Measurements from ENCODE around the gene CMTM4. TPM values are rescaled to one million over a fixed set of nuclear protein-coding genes. Genes with fewer than 3 reads are reported as not detected.

Gene CMTM4
- total RNA-seq, 1 donor from 2014 or later = 11.3 TPM

DNA sequence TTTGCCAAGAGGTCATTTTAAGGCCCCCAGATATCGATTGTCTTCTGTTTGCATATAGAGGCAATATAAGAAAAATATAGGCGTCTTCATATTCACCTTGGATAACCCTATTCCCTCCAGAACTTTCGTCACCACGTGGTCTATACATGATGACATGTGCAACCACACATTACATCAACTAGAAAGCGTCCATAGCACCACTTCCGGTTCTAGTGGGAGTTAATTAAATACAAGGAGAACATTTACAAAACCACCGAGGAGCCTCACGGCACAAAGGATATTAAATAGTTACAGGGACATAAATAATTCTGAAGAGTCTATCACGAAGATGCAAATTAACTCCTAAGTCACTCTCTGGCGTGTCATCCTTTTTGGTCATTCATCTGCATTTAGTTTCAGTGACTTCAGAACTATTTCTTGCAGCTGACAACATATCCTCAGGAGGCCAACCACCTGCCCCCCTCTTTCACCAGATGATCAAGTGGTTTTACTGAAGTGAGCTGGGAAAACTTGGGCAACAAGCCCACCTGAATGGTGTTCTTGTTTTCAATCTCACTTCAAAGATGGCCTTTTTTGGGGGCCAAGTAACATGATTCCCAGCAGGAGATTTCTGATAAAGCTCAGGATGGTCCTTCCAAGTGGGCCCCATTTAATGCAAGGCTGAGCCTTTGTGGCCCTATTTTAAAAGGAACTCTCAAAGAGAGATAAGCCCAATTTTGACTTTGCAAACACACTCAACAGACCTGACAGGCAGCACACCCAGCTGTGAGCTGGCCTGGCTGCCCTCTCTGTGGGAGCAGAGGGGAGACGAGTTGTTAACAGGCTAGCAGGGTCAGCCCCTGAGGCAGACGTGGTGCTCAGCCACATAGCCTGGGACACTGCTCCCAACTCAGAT, 76.8 kb downstream of the CMTM4 start:
- intact Hi-C loops (cut with micrococcal nuclease) = no loop called here
- Histone ChIP-seq H3K9me3 (replicated peaks) (no peaks in the 10 kb centered on the region), H3K4me1 (peaks cover 30% of the 10 kb centered on the region), H3K27me3 (ENCODE audit: low read depth) (no peaks in the 10 kb centered on the region), H3K27ac (replicated peaks) (no peak overlapping the region), H3K36me3 (peaks cover 11% of the 10 kb centered on the region), H3K4me3 (no peak overlapping the region)
- no peak for DNase-seq
- TF ChIP-seq, protein P1, sequence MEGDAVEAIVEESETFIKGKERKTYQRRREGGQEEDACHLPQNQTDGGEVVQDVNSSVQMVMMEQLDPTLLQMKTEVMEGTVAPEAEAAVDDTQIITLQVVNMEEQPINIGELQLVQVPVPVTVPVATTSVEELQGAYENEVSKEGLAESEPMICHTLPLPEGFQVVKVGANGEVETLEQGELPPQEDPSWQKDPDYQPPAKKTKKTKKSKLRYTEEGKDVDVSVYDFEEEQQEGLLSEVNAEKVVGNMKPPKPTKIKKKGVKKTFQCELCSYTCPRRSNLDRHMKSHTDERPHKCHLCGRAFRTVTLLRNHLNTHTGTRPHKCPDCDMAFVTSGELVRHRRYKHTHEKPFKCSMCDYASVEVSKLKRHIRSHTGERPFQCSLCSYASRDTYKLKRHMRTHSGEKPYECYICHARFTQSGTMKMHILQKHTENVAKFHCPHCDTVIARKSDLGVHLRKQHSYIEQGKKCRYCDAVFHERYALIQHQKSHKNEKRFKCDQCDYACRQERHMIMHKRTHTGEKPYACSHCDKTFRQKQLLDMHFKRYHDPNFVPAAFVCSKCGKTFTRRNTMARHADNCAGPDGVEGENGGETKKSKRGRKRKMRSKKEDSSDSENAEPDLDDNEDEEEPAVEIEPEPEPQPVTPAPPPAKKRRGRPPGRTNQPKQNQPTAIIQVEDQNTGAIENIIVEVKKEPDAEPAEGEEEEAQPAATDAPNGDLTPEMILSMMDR (IDR thresholded peaks at IDR 0.05; ENCODE audit: borderline replicate concordance) = no peak

DNA sequence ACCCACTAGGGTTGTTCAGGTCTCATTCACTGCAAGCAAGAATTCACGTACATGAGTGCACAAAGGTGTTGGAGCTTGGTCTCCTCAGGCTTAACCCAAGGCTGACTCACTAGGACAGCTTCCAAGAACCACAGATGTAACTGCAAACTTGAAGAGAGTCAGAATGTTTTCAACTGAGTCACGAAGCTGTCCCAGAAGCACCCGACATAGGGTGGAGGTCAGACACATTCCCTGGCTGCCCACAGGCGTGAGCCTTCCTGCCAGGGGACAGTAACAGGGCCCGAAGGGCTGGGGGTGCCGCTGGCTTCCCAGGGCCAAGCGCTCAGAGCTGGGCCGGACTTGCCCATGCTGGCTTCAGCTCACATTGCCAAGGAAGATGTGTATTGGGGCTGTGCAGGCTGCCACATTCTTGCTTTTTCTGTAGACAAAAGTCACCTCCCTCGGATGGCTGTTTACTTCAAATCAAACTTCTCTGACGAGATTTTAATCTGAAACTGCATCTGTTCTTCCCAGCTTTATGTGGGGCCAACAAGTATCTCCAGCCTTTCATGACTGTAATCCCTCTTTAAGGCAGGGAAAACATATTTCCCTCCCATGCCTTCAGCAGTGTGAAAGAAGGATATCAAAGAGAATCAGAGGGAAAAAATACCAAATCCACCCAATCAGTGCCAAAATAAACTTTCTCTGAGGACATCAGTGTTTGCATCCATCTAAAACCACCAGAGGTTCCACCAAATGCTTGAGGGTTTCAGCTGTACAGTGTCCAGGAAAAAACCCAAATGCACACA, 77.8 kb downstream of the CMTM4 start:
- H3K9me3 ChIP-seq (replicated peaks) = no peaks in the 10 kb centered on the region
- no peak overlapping the region for H3K4me3 ChIP-seq
- no peak for DNase-seq
- no peaks in the 10 kb centered on the region for H3K27me3 ChIP-seq (ENCODE audit: low read depth)
- no peak overlapping the region for H3K27ac ChIP-seq (replicated peaks)
- intact Hi-C loops (cut with micrococcal nuclease) = no loop called here
- H3K36me3 ChIP-seq = peaks cover 11% of the 10 kb centered on the region
- TF ChIP-seq, protein P1 (IDR thresholded peaks at IDR 0.05; ENCODE audit: borderline replicate concordance) = no peak
- peaks cover 30% of the 10 kb centered on the region for H3K4me1 ChIP-seq

DNA sequence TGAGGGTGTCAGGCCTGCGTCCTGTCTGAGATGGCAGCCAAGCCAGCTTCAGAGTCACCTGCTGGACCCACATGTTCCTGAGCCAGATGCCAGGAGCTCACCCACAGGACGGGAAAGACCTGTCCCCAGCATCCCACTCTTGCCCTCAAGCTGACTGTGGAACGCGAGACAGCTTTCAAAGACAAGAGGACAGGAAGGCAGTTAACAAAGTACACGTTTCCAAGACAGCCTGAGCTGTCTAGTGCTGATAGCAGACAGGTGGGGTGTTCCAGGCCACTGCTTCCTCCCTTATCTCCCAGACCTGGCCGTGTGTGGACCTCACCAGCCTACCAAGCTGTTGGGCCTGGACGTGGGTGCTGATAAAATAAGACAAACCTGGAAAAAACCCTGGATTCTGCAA, 78.8 kb downstream of the CMTM4 start:
- TF ChIP-seq, protein P1 (IDR thresholded peaks at IDR 0.05; ENCODE audit: borderline replicate concordance) = no peak
- no peak overlapping the region for H3K4me3 ChIP-seq
- peaks cover 17% of the 10 kb centered on the region for H3K36me3 ChIP-seq
- DNase-seq = no peak
- peaks cover 23% of the 10 kb centered on the region for H3K4me1 ChIP-seq
- H3K27ac ChIP-seq (replicated peaks) = no peak overlapping the region
- no peaks in the 10 kb centered on the region for H3K27me3 ChIP-seq (ENCODE audit: low read depth)
- no peaks in the 10 kb centered on the region for H3K9me3 ChIP-seq (replicated peaks)
- intact Hi-C loops (cut with micrococcal nuclease) = no loop called here

DNA sequence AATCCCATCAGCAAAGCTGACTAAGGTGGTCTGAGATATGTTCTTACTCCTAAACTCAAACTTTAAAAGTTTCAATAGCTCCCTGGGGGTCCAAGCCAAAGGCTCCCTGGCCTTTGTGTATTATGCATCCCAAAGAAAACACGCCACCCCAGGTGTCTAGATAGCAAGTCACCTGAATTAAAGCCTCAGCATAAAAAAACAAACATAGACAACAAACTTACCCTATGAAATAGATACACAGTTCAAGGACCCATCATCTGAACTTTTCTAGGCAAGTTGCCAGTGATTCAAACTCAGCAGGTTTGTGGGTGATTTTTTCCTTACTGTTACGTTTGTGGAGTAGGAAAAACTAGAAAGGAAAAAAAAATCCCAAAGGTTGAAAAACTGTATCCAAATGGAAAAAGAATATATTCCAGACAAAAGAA, 79.5 kb downstream of the CMTM4 start:
- no peak overlapping the region for H3K4me3 ChIP-seq
- no peak for DNase-seq
- no peaks in the 10 kb centered on the region for H3K27me3 ChIP-seq (ENCODE audit: low read depth)
- peaks cover 21% of the 10 kb centered on the region for H3K4me1 ChIP-seq
- TF ChIP-seq, protein P1 (IDR thresholded peaks at IDR 0.05; ENCODE audit: borderline replicate concordance) = no peak
- no peaks in the 10 kb centered on the region for H3K9me3 ChIP-seq (replicated peaks)
- H3K27ac ChIP-seq (replicated peaks) = no peak overlapping the region
- H3K36me3 ChIP-seq = peaks cover 23% of the 10 kb centered on the region
- intact Hi-C loops (cut with micrococcal nuclease) = no loop called here

DNA sequence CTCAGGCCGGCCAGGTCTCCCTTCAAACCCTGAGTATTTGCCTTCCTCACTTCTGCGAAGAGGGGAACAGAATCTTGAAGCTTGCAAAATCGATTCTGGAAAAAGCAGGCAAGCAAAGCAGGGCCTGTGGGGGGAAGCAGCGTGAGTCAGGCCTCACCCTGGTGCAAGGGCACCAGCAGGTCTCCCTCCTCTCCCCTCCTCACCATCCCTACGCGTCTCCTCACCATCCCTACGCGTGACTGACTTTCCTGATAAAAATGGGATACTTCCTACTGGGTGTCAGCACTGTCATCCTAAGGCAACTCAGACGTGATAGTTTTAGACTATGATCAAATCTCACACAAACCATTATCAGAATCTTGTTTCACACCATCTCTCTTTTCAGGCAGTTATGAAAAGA, 80.0 kb downstream of the CMTM4 start:
- no peaks in the 10 kb centered on the region for H3K27me3 ChIP-seq (ENCODE audit: low read depth)
- peaks cover 23% of the 10 kb centered on the region for H3K36me3 ChIP-seq
- TF ChIP-seq, protein P1 (IDR thresholded peaks at IDR 0.05; ENCODE audit: borderline replicate concordance) = no peak
- H3K4me1 ChIP-seq = peaks cover 21% of the 10 kb centered on the region
- H3K27ac ChIP-seq (replicated peaks) = no peak overlapping the region
- DNase-seq = no peak
- intact Hi-C loops (cut with micrococcal nuclease) = no loop called here
- no peaks in the 10 kb centered on the region for H3K9me3 ChIP-seq (replicated peaks)
- no peak overlapping the region for H3K4me3 ChIP-seq

Measured in left ventricle myocardium inferior (tissue), 1 donor.